ENCODE data around the gene IL1RN. TPM values are rescaled to one million over a fixed set of nuclear protein-coding genes. Genes with fewer than 3 reads are reported as not detected.

Gene IL1RN
- total RNA-seq, 1 experiment from 2014 or later: not detected

DNA sequence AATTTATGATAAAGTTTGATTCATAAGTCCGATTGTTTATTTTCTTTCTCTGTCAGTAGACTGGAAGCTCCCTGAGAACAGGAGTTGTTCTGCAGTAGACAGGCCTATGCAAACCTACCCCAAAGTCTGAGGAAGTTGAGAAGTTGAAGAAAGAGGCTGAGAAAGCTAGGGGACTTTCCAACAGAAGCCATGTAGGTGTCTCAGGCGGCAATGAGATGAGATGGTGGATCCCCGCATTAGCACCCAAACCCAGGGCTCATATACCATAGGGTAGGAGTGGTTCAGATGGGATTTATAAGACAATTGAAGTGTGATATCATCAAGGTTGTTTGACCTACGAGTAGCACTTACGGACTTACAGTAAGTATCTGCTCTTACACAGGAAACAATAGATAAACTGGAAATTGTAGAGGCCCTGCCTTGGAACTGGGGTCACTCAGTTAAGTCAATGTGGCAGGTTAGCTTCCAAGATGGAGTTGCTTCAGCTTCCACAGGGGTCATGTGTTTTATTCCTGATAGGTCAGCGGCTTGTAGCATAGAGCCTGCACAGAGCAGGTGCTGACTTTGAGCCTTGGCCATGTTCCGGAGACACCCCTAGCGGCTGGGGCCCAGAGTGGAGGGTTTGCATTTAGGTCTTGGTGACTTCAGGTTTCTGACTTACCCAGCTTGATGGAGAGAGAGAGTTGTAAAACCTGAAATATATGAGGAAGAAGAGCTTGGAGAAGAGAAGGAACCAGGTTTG lies 44.1 kb downstream of the IL1RN start:
- no peak overlapping the region for H3K4me3 ChIP-seq (ENCODE audit: low read depth, low read length)
- H3K36me3 ChIP-seq (ENCODE audit: control insufficient read depth, insufficient read depth, low read length): 0 out of 2 replicates have a peak, but pooled peaks cover 2% of the 10 kb centered on the region
- Mint-ChIP-seq H3K36me3 (ENCODE audit: insufficient read depth, unreplicated experiment) (no peaks in the 10 kb centered on the region), H3K4me3 (ENCODE audit: unreplicated experiment) (no peak overlapping the region), H3K9me3 (ENCODE audit: unreplicated experiment) (no peaks in the 10 kb centered on the region), H3K4me1 (ENCODE audit: low read depth, unreplicated experiment) (peaks cover 5% of the 10 kb centered on the region), H3K27ac (ENCODE audit: unreplicated experiment) (no peak overlapping the region), H3K27me3 (ENCODE audit: insufficient read depth, unreplicated experiment) (no peaks in the 10 kb centered on the region)
- no peaks in the 10 kb centered on the region for H3K27me3 ChIP-seq (replicated peaks; ENCODE audit: control insufficient read depth, insufficient read depth, low read length)
- ChIA-PET POLR2A (no interaction called here), CTCF (no interaction called here)
- H3K4me1 ChIP-seq: no peaks in the 10 kb centered on the region
- no peaks in the 10 kb centered on the region for H3K9me3 ChIP-seq
- TF ChIP-seq, protein P1, sequence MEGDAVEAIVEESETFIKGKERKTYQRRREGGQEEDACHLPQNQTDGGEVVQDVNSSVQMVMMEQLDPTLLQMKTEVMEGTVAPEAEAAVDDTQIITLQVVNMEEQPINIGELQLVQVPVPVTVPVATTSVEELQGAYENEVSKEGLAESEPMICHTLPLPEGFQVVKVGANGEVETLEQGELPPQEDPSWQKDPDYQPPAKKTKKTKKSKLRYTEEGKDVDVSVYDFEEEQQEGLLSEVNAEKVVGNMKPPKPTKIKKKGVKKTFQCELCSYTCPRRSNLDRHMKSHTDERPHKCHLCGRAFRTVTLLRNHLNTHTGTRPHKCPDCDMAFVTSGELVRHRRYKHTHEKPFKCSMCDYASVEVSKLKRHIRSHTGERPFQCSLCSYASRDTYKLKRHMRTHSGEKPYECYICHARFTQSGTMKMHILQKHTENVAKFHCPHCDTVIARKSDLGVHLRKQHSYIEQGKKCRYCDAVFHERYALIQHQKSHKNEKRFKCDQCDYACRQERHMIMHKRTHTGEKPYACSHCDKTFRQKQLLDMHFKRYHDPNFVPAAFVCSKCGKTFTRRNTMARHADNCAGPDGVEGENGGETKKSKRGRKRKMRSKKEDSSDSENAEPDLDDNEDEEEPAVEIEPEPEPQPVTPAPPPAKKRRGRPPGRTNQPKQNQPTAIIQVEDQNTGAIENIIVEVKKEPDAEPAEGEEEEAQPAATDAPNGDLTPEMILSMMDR (IDR thresholded peaks at IDR 0.05; ENCODE audit: insufficient read depth in 1 of 2, low read depth in 1 of 2, low read length in 1 of 2, severe bottlenecking in 1 of 2, unreplicated experiment in 1 of 2): no peak
- no TSS peak for BruUV-seq (replicated peaks)
- no peak for DNase-seq
- intact Hi-C loops (cut with micrococcal nuclease; ENCODE audit: unreplicated experiment): no loop called here

GRCh38 chr2:113172721-113173541 lies 45.5 kb downstream of the IL1RN start:
- intact Hi-C loops (cut with micrococcal nuclease; ENCODE audit: unreplicated experiment): no loop called here

More at GRCh38 chr2:113172721-113173541, 45.5 kb downstream of the IL1RN start:
- TF ChIP-seq, protein P1 (IDR thresholded peaks at IDR 0.05; ENCODE audit: insufficient read depth in 1 of 2, low read depth in 1 of 2, low read length in 1 of 2, severe bottlenecking in 1 of 2, unreplicated experiment in 1 of 2): no peak
- no peaks in the 10 kb centered on the region for H3K27me3 ChIP-seq (replicated peaks; ENCODE audit: control insufficient read depth, insufficient read depth, low read length)
- no peak for DNase-seq
- no peaks in the 10 kb centered on the region for H3K9me3 ChIP-seq
- H3K4me1 ChIP-seq: 0 out of 2 replicates have a peak, but pooled peaks cover 3% of the 10 kb centered on the region
- H3K27me3 Mint-ChIP-seq (ENCODE audit: insufficient read depth, unreplicated experiment): no peaks in the 10 kb centered on the region
- no TSS peak for BruUV-seq (replicated peaks)
- 0 out of 2 replicates have a peak, but pooled peaks cover 2% of the 10 kb centered on the region for H3K36me3 ChIP-seq (ENCODE audit: control insufficient read depth, insufficient read depth, low read length)
- H3K4me3 ChIP-seq (ENCODE audit: low read depth, low read length): no peak overlapping the region
- no peaks in the 10 kb centered on the region for H3K36me3 Mint-ChIP-seq (ENCODE audit: insufficient read depth, unreplicated experiment)
- no peak overlapping the region for H3K27ac Mint-ChIP-seq (ENCODE audit: unreplicated experiment)
- CTCF ChIA-PET: interaction anchor here (2.0 kb wide), 1 partner anchor 36 kb away, joined by 8 read pairs; no protein-coding TSS in a partner anchor
- no peaks in the 10 kb centered on the region for H3K9me3 Mint-ChIP-seq (ENCODE audit: unreplicated experiment)
- no peak overlapping the region for H3K4me3 Mint-ChIP-seq (ENCODE audit: unreplicated experiment)
- peaks cover 5% of the 10 kb centered on the region for H3K4me1 Mint-ChIP-seq (ENCODE audit: low read depth, unreplicated experiment)
- POLR2A ChIA-PET: interaction anchor here (1.1 kb wide), 1 partner anchor 26 kb away, joined by 4 read pairs; no protein-coding TSS in a partner anchor

Measured in Caco-2 (cell line).